A673 (cell line): ENCODE measurements around the gene CSF2.

ENCODE experiments used
- CTCF ChIP-seq: fragments of 300-800, 200-600 bp; sonication (generic); conservative IDR thresholded peaks from 2 replicates; pipeline ENCODE4 v1.5.1; 2017; ENCODE audit warnings: low read depth, mild to moderate bottlenecking, antibody characterized with exemption, low read length, moderate library complexity, mixed read lengths
- EZH2 ChIP-seq: fragments of 200-600 bp; sonication (generic); IDR thresholded peaks from 2 replicates; pipeline ENCODE4 v1.6.1; 2017; ENCODE audit warnings: borderline replicate concordance, low read depth, mild to moderate bottlenecking, mixed read lengths, antibody characterized with exemption, low read length; ENCODE audit not compliant: poor library complexity, severe bottlenecking

DNA sequence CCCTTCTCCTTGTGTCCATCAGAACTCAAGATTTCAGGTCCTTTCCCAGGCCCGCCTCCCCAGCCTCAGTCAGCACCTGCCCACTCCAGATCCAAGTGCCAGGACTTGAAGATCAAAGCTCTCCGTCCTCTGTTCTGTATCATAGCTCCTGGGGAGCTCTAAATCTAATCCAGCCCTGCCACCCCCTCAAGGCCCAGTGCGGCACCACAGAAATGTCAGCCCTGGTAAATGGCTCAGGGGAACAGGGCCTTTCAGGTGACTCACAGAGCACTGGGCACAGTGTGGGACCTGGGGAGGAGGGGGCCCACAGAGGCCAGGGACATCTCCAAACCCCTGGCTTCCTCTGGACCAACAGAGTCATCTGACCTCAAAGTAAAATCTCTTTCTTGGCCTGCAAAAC is 6.0 kb downstream of the CSF2 start:
- TF ChIP-seq CTCF (no peak), EZH2 (no peak)
